WTC11 (cell line): ENCODE measurements around the gene TRMT112. TPM values are rescaled to one million over a fixed set of nuclear protein-coding genes. Genes with fewer than 3 reads are reported as not detected.
A peak's percentile ranks its signal among the peaks of the same experiment; 100 is the strongest.

ENCODE experiments used
- ATAC-seq: fragments of 200-7000 bp; cut with Tn5 transposase; 2 replicates; pipeline ENCODE4 v1.10.0; 2021; ENCODE audit warnings: mild to moderate bottlenecking, moderate library complexity
- CTCF ChIA-PET: fragments of 300-600 bp; sonication (Branson Sonifier 250); formaldehyde crosslinking; loops from one replicate; lab custom pipeline; 2021; ENCODE audit warnings: antibody characterized with exemption; lab: Charles Lee
- POLR2A ChIA-PET: fragments of 350-600 bp; sonication (Branson Sonifier 250); formaldehyde crosslinking; loops from one replicate; lab custom pipeline; 2021; ENCODE audit warnings: antibody characterized with exemption; lab: Charles Lee
- DNase-seq: peaks from one replicate; pipeline ENCODE4 v3.0.0; 2021; ENCODE audit warnings: low spot score
- H3K27ac Mint-ChIP-seq: 2 replicates; pipeline ENCODE4 v1.8.0; 2021; ENCODE audit warnings: mixed read lengths
- H3K27me3 Mint-ChIP-seq: 2 replicates; pipeline ENCODE4 v1.8.0; 2021; ENCODE audit warnings: low read depth, mild to moderate bottlenecking, moderate library complexity, mixed read lengths
- H3K36me3 Mint-ChIP-seq: 2 replicates; pipeline ENCODE4 v1.8.0; 2021; ENCODE audit warnings: mixed read lengths
- H3K4me1 Mint-ChIP-seq: 2 replicates; pipeline ENCODE4 v1.8.0; 2022; ENCODE audit warnings: mixed read lengths
- H3K4me3 Mint-ChIP-seq: 2 replicates; pipeline ENCODE4 v1.8.0; 2021; ENCODE audit warnings: mild to moderate bottlenecking, moderate library complexity, mixed read lengths
- H3K9me3 Mint-ChIP-seq: 2 replicates; pipeline ENCODE4 v1.8.0; 2021; ENCODE audit warnings: mixed read lengths
- CBFB ChIP-seq: sonication (generic); formaldehyde crosslinking; IDR thresholded peaks from 2 replicates; pipeline ENCODE4 v1.8.1; 2022; ENCODE audit warnings: mild to moderate bottlenecking, low read depth, missing genetic modification reagents
- ELF4 ChIP-seq: sonication (generic); formaldehyde crosslinking; IDR thresholded peaks from 2 replicates; pipeline ENCODE4 v1.8.1; 2022; ENCODE audit warnings: low read depth, mild to moderate bottlenecking, moderate library complexity, missing genetic modification reagents
- GABPB1 ChIP-seq: sonication (generic); formaldehyde crosslinking; IDR thresholded peaks from 2 replicates; pipeline ENCODE4 v1.8.1; 2023; ENCODE audit warnings: mild to moderate bottlenecking, missing genetic modification reagents
- GTF2I ChIP-seq: fragments of 250-450 bp; sonication (Bioruptor Pico); conservative IDR thresholded peaks from 2 replicates; pipeline ENCODE4 v1.4.0; 2021; ENCODE audit warnings: mild to moderate bottlenecking
- MYBL2 ChIP-seq: sonication (generic); formaldehyde crosslinking; IDR thresholded peaks from 2 replicates; pipeline ENCODE4 v1.8.1; 2023; ENCODE audit warnings: mild to moderate bottlenecking, moderate library complexity, missing genetic modification reagents
- NR2C2 ChIP-seq: sonication (generic); formaldehyde crosslinking; IDR thresholded peaks from 2 replicates; pipeline ENCODE4 v1.8.0; 2022; ENCODE audit warnings: mild to moderate bottlenecking, missing genetic modification reagents
- NR3C1 ChIP-seq: sonication (generic); formaldehyde crosslinking; conservative IDR thresholded peaks from 2 replicates; pipeline ENCODE4 v1.8.1; 2023; ENCODE audit warnings: low read depth, mild to moderate bottlenecking, missing genetic modification reagents
- OVOL2 ChIP-seq: fragments of 250-450 bp; sonication (Bioruptor Pico); IDR thresholded peaks from 2 replicates; pipeline ENCODE4 v1.9.0; 2021; ENCODE audit warnings: mild to moderate bottlenecking, borderline replicate concordance
- SOX15 ChIP-seq: fragments of 250-450 bp; sonication (Bioruptor Pico); IDR thresholded peaks from 2 replicates; pipeline ENCODE4 v1.9.0; 2021; ENCODE audit warnings: mild to moderate bottlenecking
- TCF7 ChIP-seq: sonication (generic); formaldehyde crosslinking; IDR thresholded peaks from 2 replicates; pipeline ENCODE4 v1.8.0; 2022; ENCODE audit warnings: mild to moderate bottlenecking, low read depth, missing genetic modification reagents, moderate library complexity
- ZNF219 ChIP-seq: sonication (generic); formaldehyde crosslinking; IDR thresholded peaks from 2 replicates; pipeline ENCODE4 v1.8.0; 2023; ENCODE audit warnings: missing genetic modification reagents, mild to moderate bottlenecking, borderline replicate concordance
- ZNF263 ChIP-seq: sonication (generic); formaldehyde crosslinking; IDR thresholded peaks from 2 replicates; pipeline ENCODE4 v1.8.1; 2022; ENCODE audit warnings: low read depth, mild to moderate bottlenecking, moderate library complexity, missing genetic modification reagents
- total RNA-seq: library from RNA; stranded (reverse); gene quantifications from 3 replicates; pipeline ENCODE4 v1.2.3, GENCODE V29; 2021
- TF ChIP-seq, protein P1 (sequence below): sonication (generic); formaldehyde crosslinking; IDR thresholded peaks from 2 replicates; pipeline ENCODE4 v1.8.0; 2022; ENCODE audit warnings: missing genetic modification reagents
- TF ChIP-seq, protein P2 (sequence below): sonication (generic); formaldehyde crosslinking; IDR thresholded peaks from 2 replicates; pipeline ENCODE4 v1.8.0; 2023; ENCODE audit warnings: mild to moderate bottlenecking, missing genetic modification reagents
- TF ChIP-seq, protein P3 (sequence below): sonication (generic); formaldehyde crosslinking; IDR thresholded peaks from 2 replicates; pipeline ENCODE4 v1.8.1; 2023; ENCODE audit warnings: mild to moderate bottlenecking, missing genetic modification reagents
- TF ChIP-seq, protein P4 (sequence below): sonication (generic); formaldehyde crosslinking; IDR thresholded peaks from 2 replicates; pipeline ENCODE4 v1.8.1; 2022; ENCODE audit warnings: missing genetic modification reagents, borderline replicate concordance
- TF ChIP-seq, protein P5 (sequence below): sonication (generic); formaldehyde crosslinking; IDR thresholded peaks from 2 replicates; pipeline ENCODE4 v1.8.1; 2022; ENCODE audit warnings: mild to moderate bottlenecking, missing genetic modification reagents, moderate library complexity, borderline replicate concordance

TRMT112 gene
- total RNA-seq, 1 experiment from 2014 or later: 285 TPM

DNA sequence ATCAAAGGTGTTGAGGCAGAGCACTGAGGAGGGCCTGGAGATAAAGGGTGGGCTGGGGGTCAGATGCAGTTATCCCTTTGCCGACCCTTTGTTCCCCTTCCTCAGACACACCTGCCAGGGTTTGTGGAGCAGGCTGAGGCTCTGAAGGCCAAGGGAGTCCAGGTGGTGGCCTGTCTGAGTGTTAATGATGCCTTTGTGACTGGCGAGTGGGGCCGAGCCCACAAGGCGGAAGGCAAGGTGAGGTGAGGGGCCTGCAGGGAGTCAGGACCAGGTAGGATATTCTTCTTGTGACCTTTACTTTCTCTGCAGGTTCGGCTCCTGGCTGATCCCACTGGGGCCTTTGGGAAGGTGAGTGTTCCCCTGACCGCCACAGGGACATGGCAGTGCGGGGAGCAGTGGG, 3.2 kb upstream of the TRMT112 start:
- CTCF ChIA-PET: interaction anchor here (1.1 kb wide), 1 partner anchor 21 kb away, joined by 3 read pairs; no protein-coding TSS in a partner anchor
- no peak overlapping the region for H3K4me3 Mint-ChIP-seq

DNA sequence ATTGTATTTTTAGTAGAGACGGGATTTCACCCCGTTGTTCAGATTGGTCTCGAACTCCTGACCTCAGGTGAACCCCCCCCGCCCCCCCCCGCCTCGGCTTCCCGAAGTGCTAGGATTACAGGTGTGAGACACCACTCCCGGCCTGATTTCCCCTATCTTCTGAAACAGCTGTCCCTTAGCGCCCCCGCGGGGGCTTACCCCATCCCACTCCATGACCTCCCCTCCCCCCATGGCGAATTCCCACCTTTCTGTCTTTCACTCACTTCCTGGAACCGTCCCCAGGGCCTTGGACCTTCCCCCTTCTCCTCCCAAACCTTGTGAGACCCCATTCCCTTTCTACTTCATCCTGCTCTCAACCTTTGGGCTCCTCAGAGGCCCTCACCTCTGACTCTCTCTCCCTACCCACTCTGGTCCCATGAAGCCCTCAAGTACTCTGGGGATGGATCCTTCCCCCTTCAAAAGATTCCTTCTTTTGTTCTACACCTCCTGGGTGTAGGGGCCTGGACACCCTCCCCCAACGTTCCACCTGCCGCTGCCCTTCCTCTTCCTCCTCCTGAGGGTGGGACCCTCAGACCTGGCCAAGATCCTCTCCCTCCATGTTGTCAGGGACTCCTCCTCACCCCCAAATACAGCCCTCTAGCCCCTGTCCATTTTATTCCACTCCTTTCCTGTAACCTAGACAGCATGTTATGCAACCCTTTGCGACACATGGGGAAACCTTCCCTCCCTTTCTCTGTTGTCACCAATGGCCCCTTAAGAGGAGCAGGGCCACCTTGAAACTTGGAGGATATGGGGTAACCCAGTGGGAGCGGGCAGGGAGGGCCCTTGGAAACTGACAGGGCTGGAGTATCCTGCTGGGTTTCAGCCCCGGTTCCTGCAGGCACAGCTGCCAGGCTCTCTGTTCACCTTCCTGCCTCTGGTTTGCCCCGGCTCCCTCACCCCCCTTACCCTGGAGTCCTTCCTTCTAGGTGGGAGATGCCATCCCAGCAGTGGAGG, 1.7 kb upstream of the TRMT112 start:
- POLR2A ChIA-PET: interaction anchor here (1.8 to 3.0 kb wide), 3 partner anchors 14 to 36 kb away, joined by 4 to 25 read pairs (median 15); partner anchors contain the start of gene ESRRA
- Mint-ChIP-seq H3K4me3 (peak overlapping the region; percentile 90), H3K36me3 (peaks cover 27% of the 10 kb centered on the region), H3K27ac (peak overlapping the region; percentile 75), H3K9me3 (no peaks in the 10 kb centered on the region), H3K27me3 (no peaks in the 10 kb centered on the region), H3K4me1 (peaks cover 17% of the 10 kb centered on the region)
- ATAC-seq (no peak), DNase-seq (no peak)
- CTCF ChIA-PET: interaction anchor here (1.2 to 3.8 kb wide), 8 partner anchors 13 to 311 kb away, joined by 3 to 173 read pairs (median 36); partner anchors contain the start of genes CATSPERZ, CCDC88B and ESRRA
- TF ChIP-seq NR2C2 (CRISPR knock-in tag): no peak
- TF ChIP-seq CBFB (CRISPR knock-in tag): no peak
- no peak for TF ChIP-seq TCF7
- TF ChIP-seq, protein P1, sequence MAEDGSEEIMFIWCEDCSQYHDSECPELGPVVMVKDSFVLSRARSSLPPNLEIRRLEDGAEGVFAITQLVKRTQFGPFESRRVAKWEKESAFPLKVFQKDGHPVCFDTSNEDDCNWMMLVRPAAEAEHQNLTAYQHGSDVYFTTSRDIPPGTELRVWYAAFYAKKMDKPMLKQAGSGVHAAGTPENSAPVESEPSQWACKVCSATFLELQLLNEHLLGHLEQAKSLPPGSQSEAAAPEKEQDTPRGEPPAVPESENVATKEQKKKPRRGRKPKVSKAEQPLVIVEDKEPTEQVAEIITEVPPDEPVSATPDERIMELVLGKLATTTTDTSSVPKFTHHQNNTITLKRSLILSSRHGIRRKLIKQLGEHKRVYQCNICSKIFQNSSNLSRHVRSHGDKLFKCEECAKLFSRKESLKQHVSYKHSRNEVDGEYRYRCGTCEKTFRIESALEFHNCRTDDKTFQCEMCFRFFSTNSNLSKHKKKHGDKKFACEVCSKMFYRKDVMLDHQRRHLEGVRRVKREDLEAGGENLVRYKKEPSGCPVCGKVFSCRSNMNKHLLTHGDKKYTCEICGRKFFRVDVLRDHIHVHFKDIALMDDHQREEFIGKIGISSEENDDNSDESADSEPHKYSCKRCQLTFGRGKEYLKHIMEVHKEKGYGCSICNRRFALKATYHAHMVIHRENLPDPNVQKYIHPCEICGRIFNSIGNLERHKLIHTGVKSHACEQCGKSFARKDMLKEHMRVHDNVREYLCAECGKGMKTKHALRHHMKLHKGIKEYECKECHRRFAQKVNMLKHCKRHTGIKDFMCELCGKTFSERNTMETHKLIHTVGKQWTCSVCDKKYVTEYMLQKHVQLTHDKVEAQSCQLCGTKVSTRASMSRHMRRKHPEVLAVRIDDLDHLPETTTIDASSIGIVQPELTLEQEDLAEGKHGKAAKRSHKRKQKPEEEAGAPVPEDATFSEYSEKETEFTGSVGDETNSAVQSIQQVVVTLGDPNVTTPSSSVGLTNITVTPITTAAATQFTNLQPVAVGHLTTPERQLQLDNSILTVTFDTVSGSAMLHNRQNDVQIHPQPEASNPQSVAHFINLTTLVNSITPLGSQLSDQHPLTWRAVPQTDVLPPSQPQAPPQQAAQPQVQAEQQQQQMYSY (CRISPR knock-in tag): no peak
- no peak for TF ChIP-seq GTF2I
- no peak for TF ChIP-seq GABPB1 (CRISPR knock-in tag)
- no peak for TF ChIP-seq MYBL2
- no peak for TF ChIP-seq NR3C1 (CRISPR knock-in tag)
- TF ChIP-seq, protein P2, sequence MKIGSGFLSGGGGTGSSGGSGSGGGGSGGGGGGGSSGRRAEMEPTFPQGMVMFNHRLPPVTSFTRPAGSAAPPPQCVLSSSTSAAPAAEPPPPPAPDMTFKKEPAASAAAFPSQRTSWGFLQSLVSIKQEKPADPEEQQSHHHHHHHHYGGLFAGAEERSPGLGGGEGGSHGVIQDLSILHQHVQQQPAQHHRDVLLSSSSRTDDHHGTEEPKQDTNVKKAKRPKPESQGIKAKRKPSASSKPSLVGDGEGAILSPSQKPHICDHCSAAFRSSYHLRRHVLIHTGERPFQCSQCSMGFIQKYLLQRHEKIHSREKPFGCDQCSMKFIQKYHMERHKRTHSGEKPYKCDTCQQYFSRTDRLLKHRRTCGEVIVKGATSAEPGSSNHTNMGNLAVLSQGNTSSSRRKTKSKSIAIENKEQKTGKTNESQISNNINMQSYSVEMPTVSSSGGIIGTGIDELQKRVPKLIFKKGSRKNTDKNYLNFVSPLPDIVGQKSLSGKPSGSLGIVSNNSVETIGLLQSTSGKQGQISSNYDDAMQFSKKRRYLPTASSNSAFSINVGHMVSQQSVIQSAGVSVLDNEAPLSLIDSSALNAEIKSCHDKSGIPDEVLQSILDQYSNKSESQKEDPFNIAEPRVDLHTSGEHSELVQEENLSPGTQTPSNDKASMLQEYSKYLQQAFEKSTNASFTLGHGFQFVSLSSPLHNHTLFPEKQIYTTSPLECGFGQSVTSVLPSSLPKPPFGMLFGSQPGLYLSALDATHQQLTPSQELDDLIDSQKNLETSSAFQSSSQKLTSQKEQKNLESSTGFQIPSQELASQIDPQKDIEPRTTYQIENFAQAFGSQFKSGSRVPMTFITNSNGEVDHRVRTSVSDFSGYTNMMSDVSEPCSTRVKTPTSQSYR (CRISPR knock-in tag): no peak
- TF ChIP-seq, protein P3, sequence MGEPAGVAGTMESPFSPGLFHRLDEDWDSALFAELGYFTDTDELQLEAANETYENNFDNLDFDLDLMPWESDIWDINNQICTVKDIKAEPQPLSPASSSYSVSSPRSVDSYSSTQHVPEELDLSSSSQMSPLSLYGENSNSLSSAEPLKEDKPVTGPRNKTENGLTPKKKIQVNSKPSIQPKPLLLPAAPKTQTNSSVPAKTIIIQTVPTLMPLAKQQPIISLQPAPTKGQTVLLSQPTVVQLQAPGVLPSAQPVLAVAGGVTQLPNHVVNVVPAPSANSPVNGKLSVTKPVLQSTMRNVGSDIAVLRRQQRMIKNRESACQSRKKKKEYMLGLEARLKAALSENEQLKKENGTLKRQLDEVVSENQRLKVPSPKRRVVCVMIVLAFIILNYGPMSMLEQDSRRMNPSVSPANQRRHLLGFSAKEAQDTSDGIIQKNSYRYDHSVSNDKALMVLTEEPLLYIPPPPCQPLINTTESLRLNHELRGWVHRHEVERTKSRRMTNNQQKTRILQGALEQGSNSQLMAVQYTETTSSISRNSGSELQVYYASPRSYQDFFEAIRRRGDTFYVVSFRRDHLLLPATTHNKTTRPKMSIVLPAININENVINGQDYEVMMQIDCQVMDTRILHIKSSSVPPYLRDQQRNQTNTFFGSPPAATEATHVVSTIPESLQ (CRISPR knock-in tag): no peak
- TF ChIP-seq ZNF263: no peak

More for the DNA sequence above, 3.2 kb upstream of the TRMT112 start:
- Mint-ChIP-seq H3K9me3 (no peaks in the 10 kb centered on the region), H3K27me3 (no peaks in the 10 kb centered on the region), H3K4me1 (peaks cover 21% of the 10 kb centered on the region)
- POLR2A ChIA-PET: no interaction called here
- ATAC-seq: no peak
- TF ChIP-seq, protein P4, sequence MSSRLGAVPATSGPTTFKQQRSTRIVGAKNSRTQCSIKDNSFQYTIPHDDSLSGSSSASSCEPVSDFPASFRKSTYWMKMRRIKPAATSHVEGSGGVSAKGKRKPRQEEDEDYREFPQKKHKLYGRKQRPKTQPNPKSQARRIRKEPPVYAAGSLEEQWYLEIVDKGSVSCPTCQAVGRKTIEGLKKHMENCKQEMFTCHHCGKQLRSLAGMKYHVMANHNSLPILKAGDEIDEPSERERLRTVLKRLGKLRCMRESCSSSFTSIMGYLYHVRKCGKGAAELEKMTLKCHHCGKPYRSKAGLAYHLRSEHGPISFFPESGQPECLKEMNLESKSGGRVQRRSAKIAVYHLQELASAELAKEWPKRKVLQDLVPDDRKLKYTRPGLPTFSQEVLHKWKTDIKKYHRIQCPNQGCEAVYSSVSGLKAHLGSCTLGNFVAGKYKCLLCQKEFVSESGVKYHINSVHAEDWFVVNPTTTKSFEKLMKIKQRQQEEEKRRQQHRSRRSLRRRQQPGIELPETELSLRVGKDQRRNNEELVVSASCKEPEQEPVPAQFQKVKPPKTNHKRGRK (CRISPR knock-in tag): no peak
- TF ChIP-seq ZNF219 (CRISPR knock-in tag) (no peak), SOX15 (no peak), OVOL2 (CRISPR knock-in tag) (no peak), GABPB1 (CRISPR knock-in tag) (no peak), ELF4 (CRISPR knock-in tag) (no peak)
- TF ChIP-seq, protein P2 (CRISPR knock-in tag): no peak
- TF ChIP-seq, protein P5, sequence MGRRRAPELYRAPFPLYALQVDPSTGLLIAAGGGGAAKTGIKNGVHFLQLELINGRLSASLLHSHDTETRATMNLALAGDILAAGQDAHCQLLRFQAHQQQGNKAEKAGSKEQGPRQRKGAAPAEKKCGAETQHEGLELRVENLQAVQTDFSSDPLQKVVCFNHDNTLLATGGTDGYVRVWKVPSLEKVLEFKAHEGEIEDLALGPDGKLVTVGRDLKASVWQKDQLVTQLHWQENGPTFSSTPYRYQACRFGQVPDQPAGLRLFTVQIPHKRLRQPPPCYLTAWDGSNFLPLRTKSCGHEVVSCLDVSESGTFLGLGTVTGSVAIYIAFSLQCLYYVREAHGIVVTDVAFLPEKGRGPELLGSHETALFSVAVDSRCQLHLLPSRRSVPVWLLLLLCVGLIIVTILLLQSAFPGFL: no peak
- TF ChIP-seq, all 79 proteins: peak for 0
- Mint-ChIP-seq H3K36me3 (peaks cover 24% of the 10 kb centered on the region), H3K27ac (no peak overlapping the region)
- no peak for DNase-seq
